ENCODE measurements around the gene SPG7. TPM values are rescaled to one million over a fixed set of nuclear protein-coding genes. Genes with fewer than 3 reads are reported as not detected.
A peak's percentile ranks its signal among the peaks of the same experiment; 100 is the strongest.

The SPG7 gene
- total and polyA plus RNA-seq, 9 of the 15 experiments (the other 6 are each of a cell fraction or from before 2014, with no cell fraction given) = 5.8 to 89.1 (median 49.4) TPM

GRCh38 chr16:89491974-89492687 is 16.1 kb upstream of the SPG7 start (continued):
- TF ChIP-seq THAP7 (CRISPR knock-in tag; IDR thresholded peaks at IDR 0.05) (no peak), CREB1 (IDR thresholded peaks at IDR 0.05) (no peak), CREB1 (CRISPR knock-in tag; IDR thresholded peaks at IDR 0.05) (peak; percentile 34; the same call in 1 of the 2 replicates), ATF1 (CRISPR knock-in tag; IDR thresholded peaks at IDR 0.05) (no peak), ATF1 (tag; IDR thresholded peaks at IDR 0.05) (peak; percentile 54), ZNF408 (CRISPR knock-in tag; IDR thresholded peaks at IDR 0.05; ENCODE audit: low read depth) (no peak), RCOR1 (IDR thresholded peaks at IDR 0.05; ENCODE audit: borderline replicate concordance in 1 of 2, low read depth in 2 of 2, low read length in 2 of 2) (peak in 1 of 2 experiments; percentile 46; a peak in 1 of 4 replicates), RBFOX2 (IDR thresholded peaks at IDR 0.05; ENCODE audit: low read depth, low read length) (no peak), CREM (IDR thresholded peaks at IDR 0.05; ENCODE audit: low read depth) (peak; percentile 24; the same call in 1 of the 2 replicates), TAF1 (IDR thresholded peaks at IDR 0.05; ENCODE audit: control insufficient read depth, extremely low read depth, insufficient read depth, low read length, severe bottlenecking) (peak; percentile 31), TAL1 (IDR thresholded peaks at IDR 0.05) (peak; percentile 54; the same call in 1 of the 2 replicates), MGA (IDR thresholded peaks at IDR 0.05) (peak; percentile 51), MNT (conservative IDR thresholded peaks at IDR 0.05) (peak in 1 of 2 experiments; percentile 63; a peak in 2 of 4 replicates), NBN (IDR thresholded peaks at IDR 0.05; ENCODE audit: low read depth) (0 out of 2 replicates have a peak, but pooled peaks have one; percentile 27)
